HS-5 (cell line): ENCODE data around the gene PIKFYVE.
"Not testable (repeated sequence)": the region's sequence is repeated elsewhere in the genome, so short reads cannot be mapped to it uniquely, and the experiment has no call there.

Source experiments
- DNase-seq: peaks from one replicate; pipeline ENCODE4 v3.0.0-alpha.2; 2012; ENCODE audit warnings: low read depth

The PIKFYVE gene

GRCh38 chr2:208265801-208266552, at the start of gene PIKFYVE:
TSS of gene PIKFYVE (plus strand) at chr2:208266255. CDS start at chr2:208271520, 5,265 bp downstream.
- DNase-seq = peak; percentile 96

GRCh38 chr2:208221873-208222272, 44.2 kb upstream of the PIKFYVE start:
- DNase-seq = not testable (repeated sequence)

DNA sequence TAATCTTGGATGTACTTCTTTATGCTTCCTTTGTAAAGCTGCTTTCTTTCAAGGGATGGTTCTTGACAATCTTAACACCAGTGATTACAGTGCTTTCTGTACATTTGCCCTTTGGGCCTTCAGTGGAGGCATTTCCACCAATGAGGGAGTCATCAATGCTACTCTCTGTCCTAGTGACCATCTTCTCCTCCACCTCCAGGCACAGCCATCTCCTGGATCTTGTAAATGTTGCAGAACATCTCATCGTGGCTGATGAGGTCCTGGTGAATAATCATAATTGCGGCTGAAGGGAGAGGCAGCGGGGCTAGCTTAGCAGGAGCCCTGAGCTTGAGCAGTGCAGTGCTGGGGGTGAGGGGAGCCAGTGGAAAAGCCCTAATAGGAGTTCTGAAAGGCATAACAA, 43.7 kb upstream of the PIKFYVE start:
- peak; percentile 44 for DNase-seq

DNA sequence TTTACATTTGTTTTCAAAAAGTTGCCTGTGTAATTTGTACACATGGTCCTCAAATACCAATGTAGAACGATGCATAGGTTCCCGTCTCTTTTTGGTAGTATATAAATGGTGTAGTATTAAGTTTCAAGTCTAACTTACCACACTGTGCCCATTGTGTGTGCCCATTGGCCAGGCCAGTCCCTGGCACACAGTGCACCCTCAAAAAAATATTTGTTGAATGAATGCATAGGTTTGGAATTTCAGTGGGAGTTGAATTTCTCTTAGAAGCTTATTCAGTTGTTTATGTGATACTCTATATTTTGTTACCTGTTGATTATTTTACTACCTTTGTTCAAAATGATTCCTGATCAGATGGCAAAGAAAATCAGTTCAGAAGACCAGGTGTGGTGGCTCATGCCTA, 41.3 kb upstream of the PIKFYVE start:
- peak; percentile 13 for DNase-seq

- no peak for DNase-seq
Observed at GRCh38 chr2:208227581-208228232, 38.3 kb upstream of the PIKFYVE start.

- DNase-seq = no peak
Observed at GRCh38 chr2:208228476-208228875, 37.6 kb upstream of the PIKFYVE start.

DNA sequence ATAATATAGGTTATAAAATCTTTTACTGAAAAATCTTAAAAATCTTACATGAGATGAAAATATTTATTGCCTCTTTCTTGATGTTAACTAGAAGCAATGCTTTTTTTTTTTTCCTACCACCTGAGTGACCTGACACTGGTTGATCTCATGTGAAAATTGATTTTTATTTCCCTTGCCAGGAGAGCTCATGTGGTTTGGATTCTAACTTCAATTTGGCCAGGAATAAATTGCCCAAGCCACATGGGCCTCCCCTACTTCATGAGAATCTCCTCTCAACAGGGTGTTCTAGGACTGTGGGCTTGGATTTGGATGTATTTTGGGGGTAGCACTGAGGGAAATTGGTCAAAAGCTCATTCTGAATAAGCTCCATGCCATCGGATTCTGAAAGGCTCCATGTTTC, 31.3 kb upstream of the PIKFYVE start:
- no peak for DNase-seq

DNA sequence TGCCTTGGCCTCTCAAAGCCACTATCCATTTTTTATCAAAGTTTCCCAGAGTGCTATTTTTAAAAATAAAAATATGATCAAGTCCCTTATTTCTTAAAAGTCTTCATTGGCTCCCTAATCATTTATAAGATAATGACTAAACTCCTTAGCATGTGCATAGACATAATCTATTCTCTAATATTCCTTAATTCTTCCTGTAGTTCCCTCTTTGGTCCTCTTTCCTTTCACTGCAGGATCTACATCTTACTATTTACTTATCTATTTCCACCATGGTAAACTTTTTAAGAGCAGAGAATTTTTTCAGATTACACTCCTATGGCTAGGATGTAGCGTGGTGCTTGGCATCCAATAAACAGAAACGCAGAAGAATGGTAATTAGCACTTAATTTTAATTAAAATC, 30.2 kb upstream of the PIKFYVE start:
- DNase-seq = no peak

DNA sequence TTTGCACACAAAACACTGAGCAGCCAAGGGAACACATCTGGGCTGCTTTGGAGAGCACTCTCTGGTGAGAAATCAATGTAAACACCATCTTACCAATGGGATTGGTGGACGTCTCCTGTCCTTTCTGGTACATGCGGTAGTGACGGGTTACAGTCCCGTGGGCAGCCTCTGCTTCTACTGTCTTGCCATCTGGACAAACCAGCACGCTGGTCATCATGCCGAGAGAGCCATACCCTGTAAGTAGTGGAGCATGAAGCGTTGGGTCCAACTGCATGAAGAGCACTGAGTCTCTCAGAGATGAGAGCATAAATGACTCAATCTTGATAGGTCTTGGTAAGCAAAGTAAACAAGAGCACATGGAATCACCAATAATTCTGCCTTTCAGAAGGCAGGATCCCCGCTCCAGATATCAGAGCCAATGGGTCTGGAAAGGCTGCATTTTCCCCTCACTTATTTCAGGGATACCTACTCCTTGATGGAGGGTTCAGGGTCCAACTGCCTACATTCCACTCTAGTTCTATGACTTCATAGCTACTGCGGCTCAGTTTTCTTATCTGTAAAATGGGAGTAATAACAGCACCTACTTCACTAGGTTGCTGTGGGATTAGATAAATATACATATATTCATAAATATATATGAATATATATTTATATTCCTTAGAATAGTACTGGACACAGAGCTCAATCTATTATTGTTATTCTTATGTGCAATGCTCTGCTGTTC, 26.1 kb upstream of the PIKFYVE start:
- DNase-seq = no peak

DNA sequence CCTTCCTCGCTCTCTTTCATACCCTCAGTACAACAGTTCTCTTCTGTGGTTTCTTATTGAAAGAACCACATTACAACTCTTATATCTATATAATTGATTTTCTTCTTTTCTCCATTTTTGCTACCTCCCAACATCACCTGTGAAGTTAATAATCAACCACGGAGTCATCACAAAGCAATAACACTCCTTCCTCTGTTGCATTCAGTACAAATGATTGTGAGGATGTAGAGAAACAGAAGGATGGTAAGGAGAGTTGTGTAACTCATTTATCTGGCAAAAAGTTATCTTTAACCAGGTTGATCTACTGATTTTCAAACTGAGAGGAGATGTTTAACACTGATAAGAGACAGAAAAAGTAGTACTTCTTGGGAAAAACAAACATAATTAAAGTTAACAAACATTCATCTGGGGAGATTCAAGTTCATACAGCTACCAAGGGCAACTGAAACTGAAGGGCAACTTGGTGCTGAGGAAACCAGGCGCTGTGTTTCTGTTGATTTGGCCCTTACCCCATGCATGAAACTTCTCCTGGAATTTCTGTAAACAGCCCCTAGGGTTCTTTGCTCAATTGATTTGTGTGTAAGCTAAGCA, 25.3 kb upstream of the PIKFYVE start:
- no peak for DNase-seq

DNA sequence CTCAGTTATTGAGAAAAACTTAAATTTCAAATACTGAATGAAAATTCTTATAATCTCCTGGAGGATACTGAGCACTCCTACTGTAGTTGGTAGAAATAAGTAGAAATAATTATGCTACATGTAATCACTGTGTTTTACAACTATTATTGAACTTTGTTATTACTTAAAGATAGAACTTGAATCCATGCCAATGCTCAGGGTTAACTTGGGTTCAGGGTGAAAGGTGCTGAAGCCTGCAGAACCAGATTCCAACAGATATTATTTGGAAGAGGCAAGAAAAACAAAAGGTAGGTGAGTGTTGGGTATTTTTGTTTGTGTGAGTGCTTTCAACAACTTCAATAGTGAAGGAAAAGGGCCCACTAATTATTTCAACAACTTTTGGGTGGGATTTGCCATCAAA, 21.6 kb upstream of the PIKFYVE start:
- DNase-seq = no peak

- DNase-seq = no peak
Observed at GRCh38 chr2:208245746-208246145, 20.3 kb upstream of the PIKFYVE start.

DNA sequence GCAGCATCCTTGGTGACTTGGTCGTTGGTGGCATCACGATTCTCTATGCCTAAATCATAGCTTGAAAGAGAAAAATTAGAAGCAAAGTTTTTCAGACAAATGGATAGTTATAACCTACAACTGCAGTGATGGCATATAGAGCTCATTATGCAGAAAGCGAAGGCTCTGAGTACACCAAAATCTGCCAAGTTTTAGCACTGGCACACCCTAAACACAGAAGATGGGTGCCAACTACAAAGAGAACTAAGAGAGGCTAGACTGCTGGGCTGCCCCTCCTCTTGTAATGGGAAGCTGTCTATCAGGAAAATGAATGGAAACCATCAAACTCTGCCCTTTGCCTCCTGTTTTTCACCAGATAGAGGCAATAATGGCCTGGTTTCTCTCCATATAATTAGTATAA, 17.5 kb upstream of the PIKFYVE start:
- DNase-seq = no peak

- DNase-seq = no peak
Observed at GRCh38 chr2:208249296-208249695, 16.8 kb upstream of the PIKFYVE start.

DNA sequence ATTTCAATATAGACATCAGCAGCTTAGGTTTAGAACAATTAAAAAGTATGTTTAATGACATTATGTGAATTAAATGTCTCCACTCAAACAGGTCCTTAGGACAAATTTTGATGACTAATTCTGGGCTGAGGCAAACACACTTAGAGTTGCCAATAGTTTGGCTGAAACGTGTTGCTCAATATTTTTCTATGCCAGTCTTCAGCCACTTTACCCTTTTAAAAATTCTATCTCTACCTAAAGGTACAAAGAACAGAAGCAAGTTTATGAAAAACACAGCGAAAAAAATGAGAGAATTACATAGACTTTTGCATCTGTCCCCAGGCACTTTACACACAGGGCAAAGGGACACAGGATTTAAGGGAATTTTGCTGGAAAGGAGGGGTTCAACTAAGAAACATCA, 15.7 kb upstream of the PIKFYVE start:
- DNase-seq = no peak

GRCh38 chr2:208251098-208251497, 15.0 kb upstream of the PIKFYVE start:
- DNase-seq = no peak

DNA sequence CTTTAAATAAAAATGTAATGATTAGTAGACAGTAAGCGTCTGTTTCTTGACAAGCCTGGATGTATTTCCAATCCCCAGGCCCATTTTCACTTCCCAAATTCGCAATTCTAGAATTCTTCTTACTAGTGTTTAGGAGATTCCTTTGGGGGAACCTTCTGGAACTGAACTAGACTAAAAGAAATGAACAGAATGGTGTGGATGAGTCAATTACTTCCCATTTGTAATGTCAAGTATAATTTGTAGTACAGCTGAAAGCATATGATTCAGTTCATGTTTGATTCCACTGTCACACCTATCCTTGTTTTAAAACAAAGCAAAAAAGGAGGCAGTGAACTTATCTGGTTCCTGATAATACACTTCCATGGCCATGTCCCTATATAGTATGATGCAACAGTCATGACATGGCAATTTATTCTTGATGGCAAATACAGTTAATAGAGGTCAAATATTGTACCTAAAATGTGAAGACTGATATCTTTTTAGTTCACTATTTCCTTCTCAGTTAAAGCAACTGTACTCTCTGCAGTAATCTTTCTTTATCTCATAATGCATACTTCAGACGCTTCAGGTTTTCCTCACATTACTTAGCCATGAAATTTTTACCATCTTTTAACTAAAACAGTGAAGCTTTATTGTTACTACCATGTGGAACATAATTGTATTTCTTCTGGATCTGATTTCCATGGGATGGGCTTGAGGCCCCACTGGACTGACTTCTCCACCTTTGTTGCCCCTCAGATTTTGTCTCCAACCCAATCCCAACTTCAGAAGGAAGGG, 13.2 kb upstream of the PIKFYVE start:
- DNase-seq = no peak

GRCh38 chr2:208253600-208254117, 12.4 kb upstream of the PIKFYVE start:
- DNase-seq = no peak

DNA sequence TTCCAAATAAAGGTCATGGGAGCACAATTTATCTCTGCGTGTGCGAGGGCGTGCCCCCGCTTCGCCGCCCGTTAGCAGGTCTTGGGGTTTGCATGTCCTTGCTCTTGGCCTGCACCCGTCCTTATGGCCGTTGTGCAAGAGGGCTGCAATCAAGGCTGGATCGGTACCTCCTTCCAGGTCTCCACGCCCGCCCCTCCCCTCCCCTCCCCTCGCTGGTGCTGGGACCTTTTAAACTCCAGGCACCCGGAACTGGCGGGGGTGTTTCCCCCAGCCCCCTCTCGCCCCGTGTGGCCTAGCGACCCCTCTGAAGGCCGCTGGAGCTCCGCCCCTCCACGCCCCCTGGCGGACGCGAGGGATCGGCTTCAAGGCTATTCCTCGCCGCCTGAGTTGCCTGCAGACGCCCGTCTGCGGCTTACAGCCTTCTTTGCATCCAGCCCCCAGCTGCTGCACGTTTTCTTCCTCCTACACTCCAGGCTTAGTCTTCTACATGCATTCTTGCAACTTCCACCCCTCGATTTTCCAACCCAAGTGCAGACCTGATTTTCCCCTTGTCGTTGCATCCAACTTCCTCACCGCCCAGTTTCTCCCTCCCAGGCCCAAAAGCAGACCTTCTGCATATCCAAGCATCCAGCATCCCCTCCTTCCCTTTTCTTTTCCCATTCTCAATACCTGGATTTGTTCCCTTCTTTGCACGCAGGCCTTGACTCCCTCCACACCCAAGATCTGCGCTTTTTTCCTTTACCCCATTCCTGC, 11.8 kb upstream of the PIKFYVE start:
- peak; percentile 52 for DNase-seq

DNA sequence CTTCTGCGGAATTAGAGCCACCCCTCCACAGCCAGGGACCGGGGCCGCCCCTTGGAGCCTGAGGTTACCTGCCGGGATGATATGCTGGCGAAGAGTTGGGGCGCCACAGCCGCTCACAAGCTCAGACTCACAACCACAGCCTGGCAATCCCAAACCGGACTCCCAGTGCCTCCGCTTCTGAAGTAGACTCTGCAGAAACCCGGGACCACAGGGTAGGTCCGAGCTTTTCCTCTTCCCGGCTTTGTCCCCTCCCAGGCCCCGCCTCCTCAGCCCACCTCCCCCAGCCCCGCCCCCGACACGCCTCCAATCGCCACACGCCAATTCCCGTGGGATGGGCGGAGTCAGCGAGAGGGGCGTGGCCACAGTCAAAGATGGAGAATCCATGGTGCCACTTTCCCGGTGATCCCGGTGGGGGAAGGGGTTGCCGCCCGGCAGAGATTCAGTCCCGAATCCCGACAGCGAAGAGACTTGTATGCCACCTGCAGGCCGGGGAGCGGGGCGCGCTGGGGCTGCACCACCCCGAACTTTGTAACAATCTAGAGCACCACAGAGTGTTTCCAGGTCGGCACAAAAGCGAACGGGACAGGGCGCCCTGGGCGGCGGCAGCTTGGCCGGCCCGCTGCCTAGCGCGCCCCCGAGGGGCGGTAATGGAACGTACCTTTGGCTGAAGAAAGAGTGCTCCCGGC, 11.0 kb upstream of the PIKFYVE start, which contains the start of gene IDH1:
IDH1 (minus strand) TSS at position 201 of the 686 bp plus-strand sequence. CDS start 3,520 bp downstream, outside the sequence.
- peak; percentile 88 for DNase-seq
